HL-60 (cell line): ENCODE results near the gene BTBD2.

Experiments
- POLR2AphosphoS5 ChIP-seq: IDR thresholded peaks from 2 replicates; pipeline ENCODE4 v1.6.1; 2012; ENCODE audit warnings: low read depth
- TF ChIP-seq, protein P1 (sequence below): IDR thresholded peaks from one replicate; pipeline ENCODE4 v1.5.1; 2011; ENCODE audit warnings: low read length, control low read depth, inconsistent platforms; ENCODE audit not compliant: insufficient read depth
- TF ChIP-seq, protein P2 (sequence below): IDR thresholded peaks from 2 replicates; pipeline ENCODE4 v1.6.1; 2012; ENCODE audit warnings: low read depth; ENCODE audit not compliant: insufficient replicate concordance

DNA sequence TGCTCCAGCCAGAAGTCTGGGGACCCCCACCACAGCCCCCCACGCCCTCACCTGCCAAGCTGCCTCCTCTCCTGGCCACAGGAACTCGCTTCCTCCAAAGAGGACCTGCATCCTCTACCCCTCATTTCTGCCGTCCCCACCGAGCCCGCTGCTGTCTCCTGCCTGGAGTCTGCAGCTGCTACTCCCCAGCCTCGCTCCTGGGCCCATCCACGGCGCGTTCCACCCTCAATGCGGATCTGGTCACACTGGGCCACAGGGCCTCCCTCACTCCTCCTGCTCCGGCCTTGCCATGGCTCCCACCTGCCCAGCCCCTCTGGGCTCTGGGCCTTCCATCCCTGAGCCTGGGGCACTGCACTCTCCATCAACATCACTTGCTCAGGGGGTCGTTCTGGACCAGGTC, 4.3 kb downstream of the BTBD2 start:
- TF ChIP-seq, protein P1, sequence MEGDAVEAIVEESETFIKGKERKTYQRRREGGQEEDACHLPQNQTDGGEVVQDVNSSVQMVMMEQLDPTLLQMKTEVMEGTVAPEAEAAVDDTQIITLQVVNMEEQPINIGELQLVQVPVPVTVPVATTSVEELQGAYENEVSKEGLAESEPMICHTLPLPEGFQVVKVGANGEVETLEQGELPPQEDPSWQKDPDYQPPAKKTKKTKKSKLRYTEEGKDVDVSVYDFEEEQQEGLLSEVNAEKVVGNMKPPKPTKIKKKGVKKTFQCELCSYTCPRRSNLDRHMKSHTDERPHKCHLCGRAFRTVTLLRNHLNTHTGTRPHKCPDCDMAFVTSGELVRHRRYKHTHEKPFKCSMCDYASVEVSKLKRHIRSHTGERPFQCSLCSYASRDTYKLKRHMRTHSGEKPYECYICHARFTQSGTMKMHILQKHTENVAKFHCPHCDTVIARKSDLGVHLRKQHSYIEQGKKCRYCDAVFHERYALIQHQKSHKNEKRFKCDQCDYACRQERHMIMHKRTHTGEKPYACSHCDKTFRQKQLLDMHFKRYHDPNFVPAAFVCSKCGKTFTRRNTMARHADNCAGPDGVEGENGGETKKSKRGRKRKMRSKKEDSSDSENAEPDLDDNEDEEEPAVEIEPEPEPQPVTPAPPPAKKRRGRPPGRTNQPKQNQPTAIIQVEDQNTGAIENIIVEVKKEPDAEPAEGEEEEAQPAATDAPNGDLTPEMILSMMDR = no peak
- TF ChIP-seq, protein P2, sequence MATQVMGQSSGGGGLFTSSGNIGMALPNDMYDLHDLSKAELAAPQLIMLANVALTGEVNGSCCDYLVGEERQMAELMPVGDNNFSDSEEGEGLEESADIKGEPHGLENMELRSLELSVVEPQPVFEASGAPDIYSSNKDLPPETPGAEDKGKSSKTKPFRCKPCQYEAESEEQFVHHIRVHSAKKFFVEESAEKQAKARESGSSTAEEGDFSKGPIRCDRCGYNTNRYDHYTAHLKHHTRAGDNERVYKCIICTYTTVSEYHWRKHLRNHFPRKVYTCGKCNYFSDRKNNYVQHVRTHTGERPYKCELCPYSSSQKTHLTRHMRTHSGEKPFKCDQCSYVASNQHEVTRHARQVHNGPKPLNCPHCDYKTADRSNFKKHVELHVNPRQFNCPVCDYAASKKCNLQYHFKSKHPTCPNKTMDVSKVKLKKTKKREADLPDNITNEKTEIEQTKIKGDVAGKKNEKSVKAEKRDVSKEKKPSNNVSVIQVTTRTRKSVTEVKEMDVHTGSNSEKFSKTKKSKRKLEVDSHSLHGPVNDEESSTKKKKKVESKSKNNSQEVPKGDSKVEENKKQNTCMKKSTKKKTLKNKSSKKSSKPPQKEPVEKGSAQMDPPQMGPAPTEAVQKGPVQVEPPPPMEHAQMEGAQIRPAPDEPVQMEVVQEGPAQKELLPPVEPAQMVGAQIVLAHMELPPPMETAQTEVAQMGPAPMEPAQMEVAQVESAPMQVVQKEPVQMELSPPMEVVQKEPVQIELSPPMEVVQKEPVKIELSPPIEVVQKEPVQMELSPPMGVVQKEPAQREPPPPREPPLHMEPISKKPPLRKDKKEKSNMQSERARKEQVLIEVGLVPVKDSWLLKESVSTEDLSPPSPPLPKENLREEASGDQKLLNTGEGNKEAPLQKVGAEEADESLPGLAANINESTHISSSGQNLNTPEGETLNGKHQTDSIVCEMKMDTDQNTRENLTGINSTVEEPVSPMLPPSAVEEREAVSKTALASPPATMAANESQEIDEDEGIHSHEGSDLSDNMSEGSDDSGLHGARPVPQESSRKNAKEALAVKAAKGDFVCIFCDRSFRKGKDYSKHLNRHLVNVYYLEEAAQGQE = no peak
- no peak for TF ChIP-seq POLR2AphosphoS5
